Common myeloid progenitor, CD34-positive (primary cell): Measurements from ENCODE around the gene DMRT3.

Experiments used
- CTCF ChIA-PET: fragments of 350-600 bp; sonication (Branson Sonifier 250); formaldehyde crosslinking; loops from one replicate; lab custom pipeline; 2021; ENCODE audit warnings: antibody characterized with exemption; lab: Charles Lee
- POLR2A ChIA-PET: fragments of 350-600 bp; sonication (Branson Sonifier 250); formaldehyde crosslinking; loops from one replicate; lab custom pipeline; 2021; ENCODE audit warnings: antibody characterized with exemption; lab: Charles Lee
- DNase-seq, 3 donors: peaks; one replicate each; pipeline versions ENCODE4 v3.0.0 to v3.0.0-alpha.2; 2013
- H3K27ac ChIP-seq, 2 experiments: 1 replicate in 1 of 2; 2 replicates in 1 of 2; pipeline ENCODE4 v1.7.0; 2013; ENCODE audit warnings: inconsistent platforms in 2 of 2, low read length in 2 of 2, mild to moderate bottlenecking in 2 of 2, low read depth in 1 of 2, moderate library complexity in 1 of 2; ENCODE audit not compliant: severe bottlenecking in 2 of 2, insufficient read depth in 1 of 2, poor library complexity in 1 of 2
- H3K27me3 ChIP-seq, 5 experiments: replicated peaks in 2 of 5; 1 replicate in 3 of 5; 2 replicates in 2 of 5; pipeline versions ENCODE4 v1.6.1 to v1.7.0; 2013; ENCODE audit warnings: low read length in 4 of 5, mild to moderate bottlenecking in 2 of 5, moderate library complexity in 2 of 5, inconsistent platforms in 1 of 5; ENCODE audit not compliant: insufficient read depth in 5 of 5, control insufficient read depth in 4 of 5
- H3K36me3 ChIP-seq, 4 experiments: 1 replicate in 2 of 4; 2 replicates in 2 of 4; pipeline versions ENCODE4 v1.6.1 to v1.7.0; 2013; ENCODE audit warnings: low read length in 3 of 4, control low read depth in 1 of 4, mild to moderate bottlenecking in 1 of 4; ENCODE audit not compliant: control insufficient read depth in 4 of 4, insufficient read depth in 4 of 4
- H3K4me1 ChIP-seq, 4 experiments: 1 replicate in 3 of 4; 2 replicates in 1 of 4; pipeline versions ENCODE4 v1.6.1 to v1.7.1; 2013; ENCODE audit warnings: low read length in 3 of 4, mild to moderate bottlenecking in 3 of 4, control low read depth in 1 of 4, inconsistent platforms in 1 of 4, moderate library complexity in 1 of 4; ENCODE audit not compliant: control insufficient read depth in 4 of 4, insufficient read depth in 4 of 4; ENCODE audit errors: control extremely low read depth in 1 of 4
- H3K4me3 ChIP-seq, 7 experiments: 1 replicate in 4 of 7; 2 replicates in 3 of 7; pipeline versions ENCODE4 v1.5.1 to v1.7.0; 2013; ENCODE audit warnings: mild to moderate bottlenecking in 7 of 7, low read length in 6 of 7, moderate library complexity in 6 of 7, inconsistent platforms in 2 of 7, low read depth in 2 of 7, control low read depth in 1 of 7; ENCODE audit not compliant: insufficient read depth in 4 of 7, control insufficient read depth in 1 of 7; ENCODE audit errors: extremely low read depth in 1 of 7
- H3K9me3 ChIP-seq, 5 experiments: 1 replicate in 4 of 5; 2 replicates in 1 of 5; pipeline versions ENCODE4 v1.6.1 to v1.7.1; 2013; ENCODE audit warnings: low read length in 4 of 5, mild to moderate bottlenecking in 2 of 5, inconsistent platforms in 1 of 5, low read depth in 1 of 5, moderate library complexity in 1 of 5; ENCODE audit not compliant: control insufficient read depth in 4 of 5, insufficient read depth in 2 of 5; ENCODE audit errors: control extremely low read depth in 1 of 5
- WGBS: methylation state at CpG from one replicate; pipeline ENCODE4 v1.1.5; 2013; ENCODE audit not compliant: insufficient coverage; 5-methylcytosine and 5-hydroxymethylcytosine counted together

Gene DMRT3

DNA sequence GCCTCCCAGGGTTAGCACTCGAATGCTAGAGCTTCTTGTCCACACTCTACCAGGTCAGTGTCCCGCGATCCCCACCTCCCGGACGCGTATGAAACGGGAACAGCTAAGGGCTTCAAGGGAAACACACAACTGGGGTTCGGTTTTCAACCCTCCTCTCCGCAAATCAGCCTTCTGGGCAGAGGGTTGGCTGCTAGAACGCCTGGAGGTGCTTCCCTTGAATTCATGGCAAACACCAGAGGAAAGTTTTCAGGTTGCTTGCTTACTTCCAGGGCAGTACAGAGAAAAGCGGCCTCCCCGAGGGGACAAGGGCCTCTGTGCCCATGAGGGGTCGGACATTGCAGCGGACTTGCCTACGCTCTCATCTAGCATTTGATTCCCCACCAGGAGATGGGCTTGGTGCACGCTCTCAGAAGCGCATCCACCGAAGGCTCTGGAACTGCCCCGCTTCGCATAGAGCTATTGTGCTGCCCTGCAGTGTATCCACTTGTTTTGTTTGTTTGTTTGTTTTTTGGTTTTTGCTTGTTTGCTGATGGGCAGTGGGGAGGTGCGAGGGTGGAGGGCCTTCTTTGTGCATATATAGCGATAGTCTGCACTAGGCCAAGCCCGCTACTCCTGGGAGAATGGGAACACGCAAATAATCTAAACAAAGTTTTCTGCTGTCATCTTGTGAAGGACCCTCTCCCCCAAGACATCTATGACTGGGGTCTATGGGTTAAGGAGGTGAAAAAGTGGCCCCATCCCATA lies 1.3 kb upstream of the DMRT3 start:
- 10% methylated on average over 21 of the region's 24 CpGs for WGBS
- DNase-seq = no peak

DNA sequence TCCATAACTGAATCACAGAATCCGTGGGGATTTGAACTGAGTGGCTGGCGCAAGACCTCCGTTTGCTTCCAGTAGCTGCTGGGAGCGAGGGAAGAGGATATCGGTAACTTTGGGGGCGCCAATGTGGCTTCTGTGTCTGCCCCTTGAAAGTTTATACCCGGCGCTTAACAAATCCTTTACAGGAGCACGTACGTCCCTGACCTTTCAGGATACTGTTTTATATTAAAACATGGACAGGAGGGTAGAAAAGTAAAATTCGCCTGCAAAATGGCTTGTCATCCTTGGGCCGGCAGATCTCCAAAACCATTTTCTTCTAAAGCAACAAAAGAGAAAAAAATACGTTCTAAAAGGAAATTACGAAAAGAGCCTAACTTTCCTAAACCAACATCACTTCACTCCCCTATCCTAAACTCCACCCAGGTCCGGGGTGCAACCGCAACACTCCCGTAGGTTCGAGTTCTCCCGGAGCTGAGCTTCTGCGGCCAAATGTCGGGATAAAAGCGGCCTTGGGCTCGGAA lies 656 bp upstream of the DMRT3 start:
- WGBS = 4% methylated on average over 16 of the region's 23 CpGs
- Histone ChIP-seq H3K27me3 (peaks cover 48 to 98% (median 64%) of the 10 kb centered on the region in 5 experiments), H3K9me3 (peaks cover 0 to 4% (median 0%) of the 10 kb centered on the region in 5 experiments), H3K4me3 (no peak overlapping the region), H3K27ac (no peak overlapping the region), H3K36me3 (no peaks in the 10 kb centered on the region), H3K4me1 (peaks cover 0 to 23% (median 10%) of the 10 kb centered on the region in 4 experiments)
- DNase-seq = no peak
- ChIA-PET POLR2A (no interaction called here), CTCF (interaction anchor here (0.7 to 1.5 kb wide), 2 partner anchors 9 to 19 kb away, joined by 3 to 4 read pairs; no protein-coding TSS in a partner anchor)

More for the DNA sequence above, 1.3 kb upstream of the DMRT3 start:
- POLR2A ChIA-PET = no interaction called here
- Histone ChIP-seq H3K27me3 (peaks cover 48 to 100% (median 67%) of the 10 kb centered on the region in 5 experiments), H3K27ac (no peak overlapping the region), H3K4me3 (no peak overlapping the region), H3K36me3 (no peaks in the 10 kb centered on the region), H3K9me3 (peaks cover 0 to 4% (median 0%) of the 10 kb centered on the region in 5 experiments), H3K4me1 (peaks cover 0 to 24% (median 10%) of the 10 kb centered on the region in 4 experiments)
- CTCF ChIA-PET = interaction anchor here (0.7 to 1.5 kb wide), 5 partner anchors 9 to 77 kb away, joined by 3 to 7 read pairs (median 4); no protein-coding TSS in a partner anchor

GRCh38 chr9:976943-977837 lies 735 bp downstream of the DMRT3 start:
- Histone ChIP-seq H3K4me3 (peak overlapping the region in 4 of 7 experiments; percentile 28 to 45 (median 34)), H3K9me3 (peaks cover 0 to 4% (median 0%) of the 10 kb centered on the region in 5 experiments), H3K27ac (no peak overlapping the region), H3K4me1 (peaks cover 0 to 16% (median 7%) of the 10 kb centered on the region in 4 experiments), H3K27me3 (peaks cover 50 to 98% (median 77%) of the 10 kb centered on the region in 5 experiments), H3K36me3 (no peaks in the 10 kb centered on the region)
- ChIA-PET POLR2A (no interaction called here), CTCF (interaction anchor here (0.6 to 5.1 kb wide), 9 partner anchors 13 to 85 kb away, joined by 3 to 29 read pairs (median 4); no protein-coding TSS in a partner anchor)
- WGBS = 4% methylated on average over 83 of the region's 92 CpGs
- DNase-seq = peak in 1 of 3 donors; percentile 50

DNA sequence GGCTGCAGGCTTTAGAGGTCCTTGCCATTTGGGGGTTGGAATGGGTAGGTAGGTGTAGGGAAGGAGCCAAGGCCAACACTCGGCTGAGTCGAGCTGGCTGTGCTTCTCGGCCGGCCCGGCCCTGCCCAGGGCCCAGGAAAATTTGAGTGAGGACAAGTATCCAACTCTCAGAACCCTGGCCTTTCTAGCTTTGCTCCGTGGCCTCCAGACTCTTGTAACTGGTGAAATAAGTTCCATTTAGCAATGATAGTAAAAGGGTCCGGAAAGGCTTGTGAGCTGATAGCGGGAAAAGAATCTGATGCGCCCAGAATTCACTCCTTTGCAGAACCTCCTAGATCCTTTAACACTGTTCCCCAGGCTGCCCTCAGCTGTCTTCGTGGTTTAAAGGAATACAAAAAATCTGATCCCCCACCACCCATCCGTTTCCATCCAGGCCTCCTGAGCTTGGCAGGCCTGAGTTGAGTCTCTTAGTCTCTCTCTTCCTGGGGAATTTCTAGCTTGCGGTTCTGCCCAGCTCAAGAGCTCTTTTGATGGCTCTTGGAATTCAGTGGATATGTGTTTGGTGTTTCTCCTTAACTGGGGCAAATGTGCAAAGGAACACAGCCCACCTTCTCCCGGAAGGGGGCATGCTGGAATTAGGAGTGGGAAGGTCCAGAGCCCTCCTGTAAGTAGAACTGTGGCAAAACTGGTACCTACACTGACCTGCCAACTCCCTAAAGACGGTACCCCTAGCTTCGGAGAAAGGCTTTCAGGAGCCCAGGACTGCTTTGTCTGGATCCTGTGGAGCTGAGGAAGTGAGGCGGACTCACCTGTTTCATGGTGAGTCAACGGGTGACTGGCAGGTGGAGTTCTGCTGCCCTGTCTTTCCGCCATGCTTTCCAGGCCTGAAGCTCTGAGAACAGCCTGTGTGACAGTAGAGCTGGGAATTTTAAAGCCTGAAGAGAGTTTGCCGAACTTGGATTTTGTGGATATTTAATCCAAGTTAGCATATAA lies 1.7 kb downstream of the DMRT3 start:
- DNase-seq = no peak
- POLR2A ChIA-PET = no interaction called here
- Histone ChIP-seq H3K4me3 (no peak overlapping the region), H3K4me1 (peaks cover 0 to 11% (median 5%) of the 10 kb centered on the region in 4 experiments), H3K36me3 (no peaks in the 10 kb centered on the region), H3K27ac (no peak overlapping the region), H3K27me3 (peaks cover 55 to 98% (median 77%) of the 10 kb centered on the region in 5 experiments), H3K9me3 (peaks cover 0 to 4% (median 0%) of the 10 kb centered on the region in 5 experiments)
- CTCF ChIA-PET = interaction anchor here (0.6 to 5.1 kb wide), 12 partner anchors 11 to 364 kb away, joined by 3 to 29 read pairs (median 4); no protein-coding TSS in a partner anchor
- 13% methylated on average over 16 of the region's 19 CpGs for WGBS

- Histone ChIP-seq H3K27me3 (peaks cover 43 to 97% (median 67%) of the 10 kb centered on the region in 5 experiments), H3K4me3 (no peak overlapping the region), H3K4me1 (peaks cover 0 to 11% (median 5%) of the 10 kb centered on the region in 4 experiments), H3K27ac (no peak overlapping the region), H3K9me3 (no peaks in the 10 kb centered on the region), H3K36me3 (no peaks in the 10 kb centered on the region)
- ChIA-PET CTCF (interaction anchor here (0.6 to 5.1 kb wide), 7 partner anchors 10 to 30 kb away, joined by 3 to 29 read pairs (median 4); no protein-coding TSS in a partner anchor), POLR2A (no interaction called here)
- WGBS = no CpG with 5 or more reads among the region's 2 CpGs
- DNase-seq = no peak
Measured at GRCh38 chr9:979983-980382, 3.5 kb downstream of the DMRT3 start.

GRCh38 chr9:980640-981039 lies 4.2 kb downstream of the DMRT3 start:
- H3K27ac ChIP-seq = no peak overlapping the region
- DNase-seq = no peak
- H3K4me3 ChIP-seq = no peak overlapping the region
- H3K4me1 ChIP-seq = peaks cover 0 to 11% (median 5%) of the 10 kb centered on the region in 4 experiments
- H3K9me3 ChIP-seq = no peaks in the 10 kb centered on the region
- CTCF ChIA-PET = interaction anchor here (0.6 to 5.1 kb wide), 8 partner anchors 9 to 30 kb away, joined by 3 to 29 read pairs (median 4); no protein-coding TSS in a partner anchor
- peaks cover 37 to 96% (median 63%) of the 10 kb centered on the region in 5 experiments for H3K27me3 ChIP-seq
- H3K36me3 ChIP-seq = no peaks in the 10 kb centered on the region
- POLR2A ChIA-PET = no interaction called here
- 0% methylated on average over 1 of the region's 4 CpGs for WGBS
